ENCODE measurements around the gene ECT2L.

DNA sequence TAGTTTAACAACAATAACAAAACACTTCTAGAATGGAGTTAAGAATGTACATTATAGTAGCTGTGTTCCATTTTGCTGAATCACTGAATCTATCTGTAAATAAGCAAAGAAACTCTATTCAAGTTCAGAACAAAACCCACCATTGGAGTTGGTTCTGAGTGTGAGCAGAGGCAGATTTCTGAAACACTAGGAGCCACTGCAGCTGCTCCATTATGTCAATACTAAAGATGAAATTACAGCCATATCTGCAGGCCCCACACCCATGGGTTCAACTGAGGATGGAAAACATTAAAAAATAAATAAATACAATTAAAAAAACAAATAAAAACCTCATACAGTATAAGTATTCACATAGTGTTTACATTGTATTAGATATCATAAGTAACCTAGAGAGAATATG lies 101.1 kb downstream of the ECT2L start:
- no peak for TF ChIP-seq RXRA (IDR thresholded peaks at IDR 0.05)
- TF ChIP-seq, protein P1, sequence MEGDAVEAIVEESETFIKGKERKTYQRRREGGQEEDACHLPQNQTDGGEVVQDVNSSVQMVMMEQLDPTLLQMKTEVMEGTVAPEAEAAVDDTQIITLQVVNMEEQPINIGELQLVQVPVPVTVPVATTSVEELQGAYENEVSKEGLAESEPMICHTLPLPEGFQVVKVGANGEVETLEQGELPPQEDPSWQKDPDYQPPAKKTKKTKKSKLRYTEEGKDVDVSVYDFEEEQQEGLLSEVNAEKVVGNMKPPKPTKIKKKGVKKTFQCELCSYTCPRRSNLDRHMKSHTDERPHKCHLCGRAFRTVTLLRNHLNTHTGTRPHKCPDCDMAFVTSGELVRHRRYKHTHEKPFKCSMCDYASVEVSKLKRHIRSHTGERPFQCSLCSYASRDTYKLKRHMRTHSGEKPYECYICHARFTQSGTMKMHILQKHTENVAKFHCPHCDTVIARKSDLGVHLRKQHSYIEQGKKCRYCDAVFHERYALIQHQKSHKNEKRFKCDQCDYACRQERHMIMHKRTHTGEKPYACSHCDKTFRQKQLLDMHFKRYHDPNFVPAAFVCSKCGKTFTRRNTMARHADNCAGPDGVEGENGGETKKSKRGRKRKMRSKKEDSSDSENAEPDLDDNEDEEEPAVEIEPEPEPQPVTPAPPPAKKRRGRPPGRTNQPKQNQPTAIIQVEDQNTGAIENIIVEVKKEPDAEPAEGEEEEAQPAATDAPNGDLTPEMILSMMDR (IDR thresholded peaks at IDR 0.05; ENCODE audit: low read depth, low read length, missing input control), result no peak
- no peak for TF ChIP-seq YY1 (IDR thresholded peaks at IDR 0.05)
- no peak for TF ChIP-seq TAF1 (conservative IDR thresholded peaks at IDR 0.05)
- TF ChIP-seq SP1 (IDR thresholded peaks at IDR 0.05), result no peak
- TF ChIP-seq, protein P2, sequence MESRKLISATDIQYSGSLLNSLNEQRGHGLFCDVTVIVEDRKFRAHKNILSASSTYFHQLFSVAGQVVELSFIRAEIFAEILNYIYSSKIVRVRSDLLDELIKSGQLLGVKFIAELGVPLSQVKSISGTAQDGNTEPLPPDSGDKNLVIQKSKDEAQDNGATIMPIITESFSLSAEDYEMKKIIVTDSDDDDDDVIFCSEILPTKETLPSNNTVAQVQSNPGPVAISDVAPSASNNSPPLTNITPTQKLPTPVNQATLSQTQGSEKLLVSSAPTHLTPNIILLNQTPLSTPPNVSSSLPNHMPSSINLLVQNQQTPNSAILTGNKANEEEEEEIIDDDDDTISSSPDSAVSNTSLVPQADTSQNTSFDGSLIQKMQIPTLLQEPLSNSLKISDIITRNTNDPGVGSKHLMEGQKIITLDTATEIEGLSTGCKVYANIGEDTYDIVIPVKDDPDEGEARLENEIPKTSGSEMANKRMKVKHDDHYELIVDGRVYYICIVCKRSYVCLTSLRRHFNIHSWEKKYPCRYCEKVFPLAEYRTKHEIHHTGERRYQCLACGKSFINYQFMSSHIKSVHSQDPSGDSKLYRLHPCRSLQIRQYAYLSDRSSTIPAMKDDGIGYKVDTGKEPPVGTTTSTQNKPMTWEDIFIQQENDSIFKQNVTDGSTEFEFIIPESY (IDR thresholded peaks at IDR 0.05), result no peak
- TF ChIP-seq JUND (IDR thresholded peaks at IDR 0.05), result no peak
- TF ChIP-seq, protein P3, sequence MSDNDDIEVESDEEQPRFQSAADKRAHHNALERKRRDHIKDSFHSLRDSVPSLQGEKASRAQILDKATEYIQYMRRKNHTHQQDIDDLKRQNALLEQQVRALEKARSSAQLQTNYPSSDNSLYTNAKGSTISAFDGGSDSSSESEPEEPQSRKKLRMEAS (IDR thresholded peaks at IDR 0.05), result no peak
